Mucosa of gallbladder (tissue), 1 donor: Measurements from ENCODE around the gene TMEM100. TPM values are rescaled to one million over a fixed set of nuclear protein-coding genes. Genes with fewer than 3 reads are reported as not detected.

Experiments
- DNase-seq: peaks from one replicate; pipeline ENCODE4 v3.0.0-alpha.2; 2020; ENCODE audit warnings: low spot score
- total RNA-seq: library from RNA; stranded (reverse); gene quantifications from one replicate; pipeline ENCODE4 v1.2.1, GENCODE V29; 2021
- donor health status: DM: no; HTN: no; CAD: no.

TMEM100 gene
- total RNA-seq, 1 donor from 2014 or later, result 18.2 TPM

DNA sequence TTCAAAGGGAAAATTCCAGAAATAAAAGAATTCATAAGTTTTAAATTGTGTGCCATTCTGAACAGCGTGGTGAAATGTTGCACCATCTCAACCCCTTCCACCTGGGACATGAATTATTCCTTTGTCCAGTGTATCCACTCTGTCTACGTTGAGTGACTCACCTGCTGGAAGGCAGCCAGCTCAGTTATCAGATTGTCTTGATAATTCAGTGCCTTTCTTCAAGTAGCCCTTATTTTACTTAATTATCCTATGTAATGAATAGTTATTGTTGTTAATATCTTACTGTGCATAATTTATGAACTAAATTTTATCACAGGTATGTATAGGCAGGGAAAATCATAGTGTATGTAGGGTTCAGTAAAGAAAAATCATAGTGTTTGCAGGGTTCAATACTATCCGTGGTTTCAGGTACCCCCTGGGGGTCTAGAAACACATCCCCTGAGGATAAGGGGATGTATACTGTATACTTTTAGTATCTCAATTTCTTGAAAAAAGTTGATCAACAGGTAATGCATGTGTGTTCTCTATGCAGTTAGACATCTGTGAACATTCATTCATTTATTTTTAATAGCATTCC lies 20.5 kb upstream of the TMEM100 start:
- peak; percentile 90 for DNase-seq

DNA sequence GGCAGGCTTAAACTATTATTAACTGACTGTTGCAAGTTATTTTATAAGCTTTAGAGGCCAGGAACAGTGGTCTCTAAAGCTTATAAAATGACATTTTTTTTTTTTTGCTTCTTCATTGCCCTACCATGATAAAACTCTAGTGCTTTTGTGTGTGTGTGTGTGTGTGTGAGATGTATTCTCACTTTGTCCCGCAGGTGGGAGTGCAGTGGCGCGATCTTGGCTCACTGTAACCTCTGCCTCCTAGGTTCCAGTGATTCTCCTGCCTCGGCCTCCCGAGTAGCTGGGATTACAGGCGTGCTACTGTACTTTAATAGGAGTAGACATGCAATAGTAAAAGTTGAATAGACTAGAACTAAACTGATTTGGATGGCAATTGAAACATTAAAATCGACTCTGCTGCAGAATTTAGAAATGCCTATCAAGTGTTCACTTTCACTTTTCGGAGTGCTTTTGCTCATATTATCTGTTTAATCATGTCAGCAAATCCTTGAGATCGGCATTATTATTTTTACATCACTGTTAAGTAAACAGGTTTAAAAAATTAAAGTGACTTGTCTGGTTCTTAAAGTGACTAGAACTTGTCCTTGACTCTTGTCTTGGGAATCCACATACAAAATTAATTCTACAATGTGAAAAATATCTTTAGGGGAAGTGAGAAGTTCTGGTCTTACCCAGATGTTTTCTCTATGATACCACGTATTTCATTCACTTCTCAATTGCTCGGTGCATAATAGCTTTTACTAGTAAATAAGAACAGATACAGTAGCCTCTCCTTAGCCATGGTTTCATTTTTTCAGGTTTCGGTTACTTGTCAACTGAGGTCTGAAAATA lies 19.8 kb upstream of the TMEM100 start:
- DNase-seq, result no peak

DNA sequence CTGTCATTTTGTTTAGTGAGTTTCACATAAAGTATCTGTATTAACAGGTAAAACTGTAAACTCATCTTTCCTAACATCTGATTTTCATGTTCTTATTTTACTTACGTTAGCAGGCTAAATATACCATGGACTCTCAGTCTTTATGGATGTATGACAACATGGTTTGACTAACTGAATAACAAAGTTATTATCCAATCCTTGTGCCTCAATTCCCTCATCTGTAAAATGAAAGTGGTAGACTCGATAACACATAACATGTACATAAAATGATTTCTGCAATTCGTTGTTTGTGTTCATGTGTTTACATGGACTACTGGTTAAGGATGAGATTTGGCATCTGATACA lies 18.7 kb upstream of the TMEM100 start:
- no peak for DNase-seq

DNA sequence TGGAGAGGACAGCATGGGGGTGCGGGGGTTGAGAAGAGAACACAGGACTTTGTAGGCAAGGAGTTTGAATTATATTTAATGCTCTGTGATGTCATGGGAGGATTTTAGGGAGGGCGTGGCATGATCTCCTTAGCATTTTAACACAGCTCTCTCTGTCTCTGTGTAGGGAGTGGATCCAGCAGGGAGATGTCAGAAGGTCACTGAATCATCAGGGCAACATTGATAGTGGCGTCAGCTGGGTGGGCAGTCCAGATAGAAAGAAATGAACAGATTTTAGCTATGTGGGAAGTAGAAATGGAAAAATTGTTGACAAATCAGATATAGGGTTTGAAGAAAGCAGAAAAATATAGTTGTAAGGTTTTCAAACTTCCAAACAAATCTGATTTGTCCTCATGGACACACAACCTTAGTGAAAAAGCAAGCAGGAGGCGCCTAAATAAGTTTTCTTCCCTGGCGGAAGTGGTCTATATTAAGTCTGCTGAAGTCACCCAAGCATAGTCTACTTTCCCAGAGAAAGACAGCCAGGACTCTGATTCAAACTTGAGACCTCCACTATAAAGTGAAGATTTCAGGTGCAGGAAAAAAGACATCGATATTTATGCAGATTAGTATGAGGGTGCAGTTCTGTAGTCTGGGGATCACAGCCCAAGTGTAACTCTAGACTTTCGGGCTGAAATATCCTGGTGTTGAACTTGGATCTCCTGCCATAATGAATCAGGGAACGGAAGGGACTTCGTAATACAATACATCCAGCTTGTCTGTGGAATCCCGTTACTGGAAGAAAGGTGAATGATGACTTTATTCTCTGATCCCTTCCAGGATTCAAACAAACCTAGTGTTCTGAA lies 18.1 kb upstream of the TMEM100 start:
- no peak for DNase-seq

DNA sequence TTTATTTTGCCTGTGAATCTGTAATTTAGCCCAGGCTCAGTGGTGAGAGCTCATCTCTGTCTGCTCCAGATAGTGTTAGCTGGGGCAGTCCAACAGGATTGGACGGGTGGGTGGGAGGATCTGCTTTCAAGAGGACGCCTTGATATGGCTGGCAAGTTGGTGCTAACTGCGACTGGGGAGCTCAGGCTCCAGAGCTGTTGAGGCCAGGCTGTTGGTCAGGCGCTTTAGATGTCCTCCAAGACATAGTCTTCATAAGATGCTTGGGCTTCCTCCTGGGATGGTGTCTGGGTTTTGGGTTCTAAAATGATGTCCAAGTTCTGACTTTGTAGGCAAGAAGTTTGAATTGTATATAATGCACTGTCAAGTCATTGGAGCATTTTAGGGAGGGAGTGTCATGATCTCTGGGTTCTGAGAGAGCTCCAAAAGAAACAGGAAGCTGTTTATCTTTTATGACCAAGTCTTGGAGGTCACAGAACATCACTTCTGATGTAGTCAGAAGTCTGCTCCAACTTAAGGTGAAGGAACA lies 15.4 kb upstream of the TMEM100 start:
- no peak for DNase-seq

DNA sequence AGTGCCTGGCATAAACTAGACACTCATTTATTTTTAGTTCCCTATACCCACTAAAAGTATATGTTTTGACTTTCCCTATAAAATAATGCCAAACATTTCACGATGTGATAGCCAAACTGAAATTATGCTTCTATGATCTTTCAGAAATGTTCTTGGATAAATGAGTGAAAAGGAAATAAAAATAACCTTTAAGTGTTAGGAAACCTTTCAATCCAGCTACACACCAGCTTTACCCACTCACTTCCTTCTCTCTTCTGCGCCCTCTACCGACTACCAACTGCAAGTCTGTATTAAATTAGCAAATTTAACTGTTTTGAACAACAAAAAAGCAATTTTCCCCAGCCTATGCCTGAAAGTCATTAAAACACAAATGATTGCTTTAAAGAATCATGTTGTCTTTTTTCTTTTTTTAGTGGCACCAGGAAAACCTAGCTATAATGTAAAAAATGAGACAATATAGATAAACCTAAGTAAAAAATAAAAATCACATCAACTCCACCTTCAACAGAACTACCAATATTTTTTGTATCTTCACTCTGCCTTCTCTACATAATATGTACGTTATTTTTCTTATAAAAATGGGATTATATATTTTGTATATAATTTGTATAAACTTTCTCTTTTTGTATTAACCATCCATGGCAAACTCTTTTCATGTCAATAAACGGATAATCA lies 13.2 kb upstream of the TMEM100 start:
- DNase-seq, result peak; percentile 40

GRCh38 chr17:55734128-55734781 lies 11.6 kb upstream of the TMEM100 start:
- no peak for DNase-seq

- DNase-seq, result peak; percentile 35
These were observed 9.1 kb upstream of the TMEM100 start for GRCh38 chr17:55731586-55732250.

GRCh38 chr17:55730808-55731207 lies 8.1 kb upstream of the TMEM100 start:
- no peak for DNase-seq

GRCh38 chr17:55730380-55730779 lies 7.7 kb upstream of the TMEM100 start:
- no peak for DNase-seq

GRCh38 chr17:55729484-55729883 lies 6.8 kb upstream of the TMEM100 start:
- DNase-seq, result no peak

- no peak for DNase-seq
These were observed 6.2 kb upstream of the TMEM100 start for GRCh38 chr17:55728833-55729232.

- DNase-seq, result no peak
These were observed 5.7 kb upstream of the TMEM100 start for GRCh38 chr17:55728361-55728760.

DNA sequence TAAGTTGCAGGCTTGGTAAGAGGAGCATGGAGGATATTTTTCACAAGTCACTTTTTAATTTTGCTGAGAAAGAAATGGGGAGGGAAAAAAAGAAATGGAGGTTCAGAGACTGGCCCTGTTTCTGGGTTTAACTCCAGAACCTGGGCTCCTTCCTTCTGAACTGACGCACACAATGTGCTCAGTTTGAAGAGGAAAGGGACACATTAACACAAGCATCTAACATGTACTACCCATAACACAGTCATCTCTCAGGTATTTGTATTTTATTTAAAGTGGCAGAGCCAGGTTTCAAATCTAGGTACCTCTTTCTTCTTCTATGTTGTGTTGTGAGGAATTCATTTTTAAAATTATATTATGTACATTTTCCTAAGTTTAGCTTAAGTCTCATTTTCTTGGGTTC lies 5.3 kb upstream of the TMEM100 start:
- DNase-seq, result no peak

- DNase-seq, result no peak
These were observed 4.6 kb upstream of the TMEM100 start for GRCh38 chr17:55727275-55727674.

DNA sequence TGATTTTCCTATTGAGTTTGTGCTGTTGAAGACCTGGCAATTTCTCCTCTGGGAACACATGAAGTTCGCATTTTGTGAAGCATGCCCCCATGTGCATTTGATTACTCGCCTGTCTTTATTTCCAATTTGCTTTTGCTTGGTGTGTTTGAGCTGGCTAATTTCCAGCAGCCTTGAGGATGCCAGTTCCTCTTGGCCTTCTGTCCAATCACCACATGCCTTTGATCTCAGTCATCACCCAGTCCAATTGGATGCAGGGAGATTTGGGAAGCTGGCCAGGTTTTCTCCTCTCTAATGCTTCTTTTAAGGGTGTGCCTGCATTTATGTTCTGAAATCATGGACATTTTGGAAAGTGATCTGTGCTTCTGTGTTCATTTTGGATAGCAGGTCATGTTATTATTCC lies 3.8 kb upstream of the TMEM100 start:
- DNase-seq, result peak; percentile 49

DNA sequence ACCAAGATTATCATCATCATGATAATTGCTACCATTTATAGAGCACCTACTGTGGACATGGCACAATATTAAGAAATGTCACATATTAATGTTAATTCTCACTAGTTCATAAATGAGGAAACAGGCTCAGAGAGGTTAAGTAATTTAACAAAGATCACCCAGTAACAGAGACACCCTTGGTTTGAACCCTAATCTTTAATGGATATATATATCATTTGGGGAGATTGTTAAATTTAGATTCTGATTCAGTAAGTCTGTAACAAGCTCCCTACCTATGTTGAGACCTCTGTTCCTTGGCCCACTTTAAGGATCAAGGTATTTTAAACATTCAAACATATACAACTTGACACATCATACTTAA lies 804 bp upstream of the TMEM100 start:
- no peak for DNase-seq

GRCh38 chr17:55722016-55722736 lies 488 bp downstream of the TMEM100 start:
- no peak for DNase-seq

DNA sequence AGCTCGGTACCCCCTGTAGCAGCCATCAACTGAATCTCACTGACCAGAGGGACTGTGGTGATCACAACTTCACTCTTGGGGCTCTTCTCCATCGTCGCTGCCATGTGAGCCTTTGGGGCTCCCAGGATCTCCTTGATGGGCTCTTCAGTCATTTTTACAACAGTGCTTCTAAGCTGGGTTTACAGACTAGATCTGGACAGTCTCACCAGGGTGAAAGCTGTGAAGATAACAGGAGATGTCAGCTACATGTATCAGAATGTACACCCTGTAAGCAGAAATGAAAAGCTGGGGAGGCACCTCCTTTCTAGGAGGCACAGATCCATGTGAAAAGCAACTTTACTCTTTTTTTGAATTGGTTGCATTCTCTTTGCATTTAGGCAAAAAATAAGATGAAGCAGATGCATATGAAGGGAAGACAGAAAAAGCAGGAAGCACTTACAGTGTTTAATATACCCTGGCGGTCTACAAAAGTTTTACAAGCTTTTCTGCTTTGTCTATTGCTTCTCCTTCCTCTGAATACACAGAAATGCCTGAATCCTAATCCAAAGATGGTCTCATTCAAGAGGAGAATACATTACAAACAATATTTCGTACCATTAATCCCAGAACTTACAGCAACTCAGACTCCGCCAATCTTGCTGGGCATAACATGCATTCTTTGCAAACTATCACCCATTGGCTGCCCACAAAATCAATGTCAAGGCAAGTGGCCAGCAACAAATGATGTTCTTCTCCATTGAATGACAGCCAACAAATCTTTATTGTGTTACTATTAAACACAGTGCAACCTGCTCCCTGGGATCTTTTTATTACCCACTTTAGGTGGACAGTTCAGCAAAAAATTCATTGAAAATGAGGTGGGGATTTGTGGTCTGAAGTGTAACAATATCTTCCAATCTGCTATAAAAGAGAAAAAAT lies 1.5 kb downstream of the TMEM100 start:
- peak; percentile 30 for DNase-seq
